Neural progenitor cell (in vitro differentiated cells): Measurements from ENCODE around the gene MT1X. TPM values are rescaled to one million over a fixed set of nuclear protein-coding genes. Genes with fewer than 3 reads are reported as not detected.

Experiments
- DNase-seq: peaks from one replicate; pipeline ENCODE4 v3.0.0-alpha.2; 2016; ENCODE audit warnings: low spot score
- H2AFZ ChIP-seq: fragments of 200-600 bp; sonication (generic); replicated peaks from 2 replicates; pipeline ENCODE4 v1.6.1; 2016; ENCODE audit warnings: antibody characterized with exemption
- H3F3A ChIP-seq: fragments of 200-600 bp; sonication (generic); 2 replicates; pipeline ENCODE4 v1.6.1; 2016; ENCODE audit warnings: antibody characterized with exemption, low read depth
- H3K27ac ChIP-seq: fragments of 200-600 bp; sonication (generic); 2 replicates; pipeline ENCODE4 v1.5.1; 2016; ENCODE audit warnings: mild to moderate bottlenecking
- H3K27me3 ChIP-seq: fragments of 200-600 bp; sonication (generic); 2 replicates; pipeline ENCODE4 v1.6.1; 2016; ENCODE audit warnings: mild to moderate bottlenecking, moderate library complexity
- H3K36me3 ChIP-seq: fragments of 200-600 bp; sonication (generic); 2 replicates; pipeline ENCODE4 v1.5.1; 2016
- H3K4me1 ChIP-seq: fragments of 200-600 bp; sonication (generic); 2 replicates; pipeline ENCODE4 v1.6.1; 2016; ENCODE audit warnings: mixed run types
- H3K4me2 ChIP-seq: fragments of 200-600 bp; sonication (generic); 2 replicates; pipeline ENCODE4 v1.6.1; 2016
- H3K4me3 ChIP-seq: fragments of 200-600 bp; sonication (generic); 2 replicates; pipeline ENCODE4 v1.5.1; 2016
- H3K79me2 ChIP-seq: fragments of 200-600 bp; sonication (generic); 2 replicates; pipeline ENCODE4 v1.6.1; 2016; ENCODE audit warnings: low read depth
- H3K9ac ChIP-seq: fragments of 200-600 bp; sonication (generic); 2 replicates; pipeline ENCODE4 v1.6.1; 2016
- H3K9me3 ChIP-seq: fragments of 200-600 bp; sonication (generic); 2 replicates; pipeline ENCODE4 v1.5.1; 2016; ENCODE audit warnings: low read depth
- H4K20me1 ChIP-seq: fragments of 200-600 bp; sonication (generic); 2 replicates; pipeline ENCODE4 v1.6.1; 2016; ENCODE audit warnings: low read depth
- H3K27ac Mint-ChIP-seq: 3 replicates; pipeline ENCODE4 v1.8.0; 2021; ENCODE audit warnings: mixed read lengths
- H3K27me3 Mint-ChIP-seq: 2 replicates; pipeline ENCODE4 v1.8.0; 2022; ENCODE audit warnings: low read depth, mild to moderate bottlenecking, inconsistent platforms, moderate library complexity, mixed read lengths; ENCODE audit not compliant: insufficient read depth
- H3K36me3 Mint-ChIP-seq: 3 replicates; pipeline ENCODE4 v1.8.0; 2021; ENCODE audit warnings: mixed read lengths
- H3K4me1 Mint-ChIP-seq: 3 replicates; pipeline ENCODE4 v1.8.0; 2021; ENCODE audit warnings: mixed read lengths
- H3K4me3 Mint-ChIP-seq: 3 replicates; pipeline ENCODE4 v1.8.0; 2021; ENCODE audit warnings: mild to moderate bottlenecking, moderate library complexity, mixed read lengths
- H3K9me3 Mint-ChIP-seq: 3 replicates; pipeline ENCODE4 v1.8.0; 2020; ENCODE audit warnings: mixed read lengths
- CTCF ChIP-seq: fragments of 200-600 bp; sonication (generic); IDR thresholded peaks from 2 replicates; pipeline ENCODE4 v1.5.1; 2017; ENCODE audit warnings: antibody characterized with exemption, mild to moderate bottlenecking
- EZH2 ChIP-seq: fragments of 200-600 bp; sonication (generic); IDR thresholded peaks from 2 replicates; pipeline ENCODE4 v1.6.1; 2017; ENCODE audit warnings: antibody characterized with exemption, mild to moderate bottlenecking, moderate library complexity
- EZH2phosphoT487 ChIP-seq: fragments of 200-600 bp; sonication (generic); IDR thresholded peaks from 2 replicates; pipeline ENCODE4 v1.6.1; 2017; ENCODE audit warnings: antibody characterized with exemption
- total RNA-seq: library from RNA; depleted of rRNA; stranded (reverse); fragments of >200 nt; gene quantifications from 2 replicates; pipeline ENCODE4 v1.2.3, GENCODE V29; 2015; ENCODE audit warnings: low replicate concordance

MT1X gene
- total RNA-seq, 1 donor from 2014 or later: not detected

GRCh38 chr16:56686758-56687157, 4.5 kb downstream of the MT1X start:
- no peaks in the 10 kb centered on the region for H3K36me3 ChIP-seq
- H3K9me3 ChIP-seq: no peaks in the 10 kb centered on the region
- Mint-ChIP-seq H3K27ac (no peak overlapping the region), H3K9me3 (peaks cover 16% of the 10 kb centered on the region), H3K36me3 (peaks cover 3% of the 10 kb centered on the region), H3K4me1 (peaks cover 12% of the 10 kb centered on the region), H3K4me3 (no peak overlapping the region), H3K27me3 (peaks cover 23% of the 10 kb centered on the region)
- peaks cover 5% of the 10 kb centered on the region for H3K4me1 ChIP-seq
- H3K27me3 ChIP-seq: peaks cover 31% of the 10 kb centered on the region
- H3K79me2 ChIP-seq: no peaks in the 10 kb centered on the region
- no peaks in the 10 kb centered on the region for H4K20me1 ChIP-seq
- H3K4me3 ChIP-seq: no peak overlapping the region
- no peak overlapping the region for H3K4me2 ChIP-seq
- DNase-seq: no peak
- H2AFZ ChIP-seq: no peak overlapping the region
- no peak for TF ChIP-seq EZH2
- no peak for TF ChIP-seq EZH2phosphoT487
- no peak for TF ChIP-seq CTCF
- H3K27ac ChIP-seq: no peak overlapping the region
- H3K9ac ChIP-seq: no peak overlapping the region
- no peaks in the 10 kb centered on the region for H3F3A ChIP-seq

- Histone ChIP-seq H3K9me3 (no peaks in the 10 kb centered on the region), H3K9ac (no peak overlapping the region), H3K27ac (no peak overlapping the region), H3K79me2 (no peaks in the 10 kb centered on the region), H3K36me3 (no peaks in the 10 kb centered on the region), H4K20me1 (no peaks in the 10 kb centered on the region), H3K4me2 (no peak overlapping the region), H3K4me3 (no peak overlapping the region), H3K4me1 (no peaks in the 10 kb centered on the region), H2AFZ (no peak overlapping the region), H3F3A (no peaks in the 10 kb centered on the region), H3K27me3 (peaks cover 11% of the 10 kb centered on the region)
- H3K27ac Mint-ChIP-seq: no peak overlapping the region
- peaks cover 20% of the 10 kb centered on the region for H3K27me3 Mint-ChIP-seq
- peaks cover 2% of the 10 kb centered on the region for H3K4me1 Mint-ChIP-seq
- no peak for DNase-seq
- H3K4me3 Mint-ChIP-seq: no peak overlapping the region
- peaks cover 3% of the 10 kb centered on the region for H3K36me3 Mint-ChIP-seq
- TF ChIP-seq CTCF: no peak
- no peak for TF ChIP-seq EZH2phosphoT487
- peaks cover 16% of the 10 kb centered on the region for H3K9me3 Mint-ChIP-seq
These were observed 6.5 kb downstream of the MT1X start for GRCh38 chr16:56688762-56689161.

GRCh38 chr16:56689171-56689570, 6.9 kb downstream of the MT1X start:
- Histone ChIP-seq H3K36me3 (no peaks in the 10 kb centered on the region), H3K79me2 (no peaks in the 10 kb centered on the region), H3K9me3 (no peaks in the 10 kb centered on the region), H3K4me3 (no peak overlapping the region), H3K4me2 (no peak overlapping the region), H2AFZ (no peak overlapping the region), H4K20me1 (no peaks in the 10 kb centered on the region), H3K4me1 (no peaks in the 10 kb centered on the region), H3K27me3 (peaks cover 6% of the 10 kb centered on the region), H3K9ac (no peak overlapping the region), H3K27ac (no peak overlapping the region), H3F3A (no peaks in the 10 kb centered on the region)
- Mint-ChIP-seq H3K9me3 (peaks cover 16% of the 10 kb centered on the region), H3K4me1 (peaks cover 2% of the 10 kb centered on the region), H3K4me3 (no peak overlapping the region), H3K36me3 (peaks cover 3% of the 10 kb centered on the region), H3K27me3 (peaks cover 19% of the 10 kb centered on the region), H3K27ac (no peak overlapping the region)
- TF ChIP-seq EZH2: no peak
- no peak for TF ChIP-seq EZH2phosphoT487
- no peak for TF ChIP-seq CTCF
- no peak for DNase-seq
